Measurements from ENCODE around the gene CYBA.

CYBA gene

GRCh38 chr16:88686439-88687253 is 35.8 kb upstream of the CYBA start, which contains the start of gene SNAI3:
SNAI3 (minus strand) TSS chr16:88686507; CDS start chr16:88686406, 101 bp downstream.
- ChIA-PET POLR2A (ENCODE audit: low non-redundant PET) (interaction anchor here (0.6 kb wide), 1 partner anchor 14 kb away, joined by 3 read pairs; no protein-coding TSS in a partner anchor), CTCF (interaction anchor here (0.9 to 1.0 kb wide), 2 partner anchors 11 to 12 kb away, joined by 5 read pairs; no protein-coding TSS in a partner anchor)
- DNase-seq (ENCODE audit: low spot score) = peak; percentile 88
- H3K27ac ChIP-seq = peak within 1 kb of the TSS; percentile 11; the same call in 1 of the 2 replicates
- no peak for TF ChIP-seq CTCF (conservative IDR thresholded peaks at IDR 0.05; ENCODE audit: low read depth)

GRCh38 chr16:88686062-88686438 is 35.2 kb upstream of the CYBA start:
- TF ChIP-seq CTCF (conservative IDR thresholded peaks at IDR 0.05; ENCODE audit: low read depth) = no peak
- DNase-seq (ENCODE audit: low spot score) = no peak
- POLR2A ChIA-PET (ENCODE audit: low non-redundant PET) = interaction anchor here (0.6 kb wide), 1 partner anchor 13 kb away, joined by 3 read pairs; no protein-coding TSS in a partner anchor
- no peak overlapping the region for H3K27ac ChIP-seq
- CTCF ChIA-PET = interaction anchor here (1.8 kb wide), 1 partner anchor 21 kb away, joined by 12 read pairs; no protein-coding TSS in a partner anchor

GRCh38 chr16:88685156-88686061 is 34.6 kb upstream of the CYBA start:
- CTCF ChIA-PET = interaction anchor here (0.6 to 1.8 kb wide), 8 partner anchors 9 to 766 kb away, joined by 3 to 12 read pairs (median 3); no protein-coding TSS in a partner anchor
- H3K27ac ChIP-seq = peak overlapping the region; percentile 11; the same call in 1 of the 2 replicates
- peak; percentile 64 for DNase-seq (ENCODE audit: low spot score)
- POLR2A ChIA-PET (ENCODE audit: low non-redundant PET) = interaction anchor here (0.6 kb wide), 1 partner anchor 13 kb away, joined by 3 read pairs; no protein-coding TSS in a partner anchor
- peak; percentile 61 for TF ChIP-seq CTCF (conservative IDR thresholded peaks at IDR 0.05; ENCODE audit: low read depth)

DNA sequence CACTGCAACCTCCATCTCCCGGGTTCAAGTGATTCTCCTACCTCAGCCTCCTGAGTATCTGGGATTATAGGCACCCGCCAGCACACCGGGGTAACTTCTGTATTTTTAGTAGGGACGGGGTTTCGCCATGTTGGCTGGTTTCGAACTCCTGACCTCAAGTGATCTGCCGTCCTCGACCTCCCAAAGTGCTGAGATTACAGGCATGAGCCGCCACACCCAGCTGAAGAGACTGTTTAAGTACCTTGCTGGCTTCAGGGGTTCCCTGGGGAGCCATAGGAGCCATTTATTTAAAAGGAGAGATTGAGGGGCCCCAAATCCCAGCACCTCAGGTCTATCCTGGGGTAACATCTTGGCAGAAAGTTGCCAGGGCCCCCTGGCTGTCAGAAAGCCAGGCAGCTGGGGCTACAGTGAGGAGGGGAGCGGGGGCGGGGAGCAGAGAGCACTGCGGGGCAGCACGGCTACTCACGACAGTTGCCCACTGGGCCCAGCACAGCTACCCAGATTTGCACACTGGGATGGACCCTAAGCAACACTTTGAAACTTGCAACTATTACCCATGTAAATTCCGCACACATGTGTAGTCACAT is 33.8 kb upstream of the CYBA start:
- DNase-seq (ENCODE audit: low spot score) = no peak
- TF ChIP-seq CTCF (conservative IDR thresholded peaks at IDR 0.05; ENCODE audit: low read depth) = no peak
- H3K27ac ChIP-seq = no peak overlapping the region
- ChIA-PET POLR2A (ENCODE audit: low non-redundant PET) (no interaction called here), CTCF (interaction anchor here (0.7 to 1.8 kb wide), 5 partner anchors 10 to 51 kb away, joined by 3 to 12 read pairs (median 4); no protein-coding TSS in a partner anchor)

GRCh38 chr16:88681709-88682451 is 31.0 kb upstream of the CYBA start:
- TF ChIP-seq CTCF (conservative IDR thresholded peaks at IDR 0.05; ENCODE audit: low read depth) = no peak
- ChIA-PET POLR2A (ENCODE audit: low non-redundant PET) (no interaction called here), CTCF (interaction anchor here (0.8 to 1.5 kb wide), 2 partner anchors 10 to 20 kb away, joined by 4 read pairs; no protein-coding TSS in a partner anchor)
- no peak overlapping the region for H3K27ac ChIP-seq
- DNase-seq (ENCODE audit: low spot score) = no peak
